ENCODE results near the gene ALKBH8.

The ALKBH8 gene

GRCh38 chr11:107496011-107496410 lies 69.5 kb downstream of the ALKBH8 start:
- DNase-seq (ENCODE audit: low spot score): no peak
- TF ChIP-seq, protein P1, sequence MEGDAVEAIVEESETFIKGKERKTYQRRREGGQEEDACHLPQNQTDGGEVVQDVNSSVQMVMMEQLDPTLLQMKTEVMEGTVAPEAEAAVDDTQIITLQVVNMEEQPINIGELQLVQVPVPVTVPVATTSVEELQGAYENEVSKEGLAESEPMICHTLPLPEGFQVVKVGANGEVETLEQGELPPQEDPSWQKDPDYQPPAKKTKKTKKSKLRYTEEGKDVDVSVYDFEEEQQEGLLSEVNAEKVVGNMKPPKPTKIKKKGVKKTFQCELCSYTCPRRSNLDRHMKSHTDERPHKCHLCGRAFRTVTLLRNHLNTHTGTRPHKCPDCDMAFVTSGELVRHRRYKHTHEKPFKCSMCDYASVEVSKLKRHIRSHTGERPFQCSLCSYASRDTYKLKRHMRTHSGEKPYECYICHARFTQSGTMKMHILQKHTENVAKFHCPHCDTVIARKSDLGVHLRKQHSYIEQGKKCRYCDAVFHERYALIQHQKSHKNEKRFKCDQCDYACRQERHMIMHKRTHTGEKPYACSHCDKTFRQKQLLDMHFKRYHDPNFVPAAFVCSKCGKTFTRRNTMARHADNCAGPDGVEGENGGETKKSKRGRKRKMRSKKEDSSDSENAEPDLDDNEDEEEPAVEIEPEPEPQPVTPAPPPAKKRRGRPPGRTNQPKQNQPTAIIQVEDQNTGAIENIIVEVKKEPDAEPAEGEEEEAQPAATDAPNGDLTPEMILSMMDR (IDR thresholded peaks at IDR 0.05; ENCODE audit: extremely low read depth, missing control alignments): no peak

GRCh38 chr11:107494055-107494454 lies 71.5 kb downstream of the ALKBH8 start:
- DNase-seq (ENCODE audit: low spot score): no peak

DNA sequence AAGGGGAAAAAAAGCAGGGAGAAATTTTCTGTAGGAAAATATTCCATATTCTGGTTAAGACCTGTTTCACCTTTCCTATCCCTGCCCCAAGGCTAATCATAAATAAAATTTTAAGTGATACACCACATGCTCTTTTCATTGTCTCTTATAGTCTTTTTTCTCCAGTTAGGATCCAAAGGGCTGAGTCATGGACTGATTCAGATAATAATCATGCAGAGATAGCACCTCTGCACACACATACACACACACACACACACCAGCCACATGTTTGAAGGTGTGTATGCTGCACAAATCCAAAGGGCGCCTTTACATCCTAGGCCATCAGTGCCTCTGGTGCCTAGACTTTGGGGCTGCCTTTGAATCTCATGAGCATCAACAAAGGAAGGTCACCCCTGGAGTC lies 72.4 kb downstream of the ALKBH8 start:
- no peak for DNase-seq (ENCODE audit: low spot score)
- TF ChIP-seq, protein P1 (IDR thresholded peaks at IDR 0.05; ENCODE audit: extremely low read depth, missing control alignments): no peak

More at GRCh38 chr11:107494055-107494454, 71.5 kb downstream of the ALKBH8 start:
- TF ChIP-seq, protein P1 (IDR thresholded peaks at IDR 0.05; ENCODE audit: extremely low read depth, missing control alignments): no peak

DNA sequence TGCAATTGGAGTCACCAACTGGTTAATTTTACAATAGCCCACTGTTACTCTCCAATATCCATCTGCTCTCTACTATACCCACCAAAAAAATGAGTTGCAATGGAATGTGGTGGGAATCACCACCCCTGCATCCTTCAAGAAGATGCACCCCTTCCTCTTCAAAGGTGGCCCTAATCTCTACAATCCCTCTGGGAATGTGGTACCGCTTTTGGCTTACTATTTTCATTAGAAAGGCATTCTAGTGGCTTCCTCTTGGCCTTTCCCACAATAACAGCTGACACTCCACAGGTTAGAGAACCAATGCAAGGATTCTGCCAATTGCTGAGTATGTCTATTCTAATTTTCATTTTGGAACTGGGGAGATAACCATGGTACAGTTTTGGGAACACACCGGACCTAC lies 74.7 kb downstream of the ALKBH8 start:
- TF ChIP-seq, protein P1 (IDR thresholded peaks at IDR 0.05; ENCODE audit: extremely low read depth, missing control alignments): no peak
- DNase-seq (ENCODE audit: low spot score): no peak

DNA sequence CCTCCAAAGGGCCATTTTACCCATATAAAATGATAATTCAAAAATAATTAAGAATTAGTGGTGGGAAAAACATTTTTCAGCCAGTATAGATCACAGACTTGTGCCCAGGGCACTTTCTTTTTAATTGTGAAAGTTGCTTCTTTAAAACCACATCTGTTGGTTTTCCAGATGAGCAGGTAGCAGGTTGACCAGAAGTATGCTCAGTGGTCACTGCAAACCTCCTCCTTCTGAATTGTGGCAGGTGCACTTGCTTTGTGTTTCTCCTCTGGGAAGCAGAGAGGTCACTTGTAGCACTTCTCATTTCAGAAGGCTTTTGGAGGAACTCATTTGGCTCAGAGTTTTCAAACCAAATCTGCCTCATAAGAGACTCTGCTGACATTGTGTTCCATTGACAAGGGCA lies 83.3 kb downstream of the ALKBH8 start:
- TF ChIP-seq, protein P1 (IDR thresholded peaks at IDR 0.05; ENCODE audit: extremely low read depth, missing control alignments): no peak

DNA sequence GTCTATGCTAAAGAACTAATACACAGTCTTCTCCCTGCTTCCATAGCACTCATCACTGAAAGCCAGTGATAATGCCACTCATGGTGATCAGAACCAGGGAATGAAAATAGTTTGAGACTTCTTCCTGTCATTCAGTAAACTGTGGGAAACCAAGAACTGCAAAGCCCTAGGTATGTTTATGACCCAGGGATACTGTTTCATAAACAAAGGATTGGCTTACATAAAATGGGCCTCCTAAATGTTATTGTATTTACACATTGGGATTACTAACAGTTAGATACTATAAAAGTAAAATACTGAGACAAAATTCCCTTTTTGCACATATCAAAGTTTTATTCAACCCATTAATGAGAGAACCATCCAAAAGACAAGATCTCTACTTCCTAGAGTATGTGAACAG lies 86.6 kb downstream of the ALKBH8 start:
- DNase-seq (ENCODE audit: low spot score): no peak
- TF ChIP-seq, protein P1 (IDR thresholded peaks at IDR 0.05; ENCODE audit: extremely low read depth, missing control alignments): no peak

More for the DNA sequence above, 83.3 kb downstream of the ALKBH8 start:
- DNase-seq (ENCODE audit: low spot score): no peak

DNA sequence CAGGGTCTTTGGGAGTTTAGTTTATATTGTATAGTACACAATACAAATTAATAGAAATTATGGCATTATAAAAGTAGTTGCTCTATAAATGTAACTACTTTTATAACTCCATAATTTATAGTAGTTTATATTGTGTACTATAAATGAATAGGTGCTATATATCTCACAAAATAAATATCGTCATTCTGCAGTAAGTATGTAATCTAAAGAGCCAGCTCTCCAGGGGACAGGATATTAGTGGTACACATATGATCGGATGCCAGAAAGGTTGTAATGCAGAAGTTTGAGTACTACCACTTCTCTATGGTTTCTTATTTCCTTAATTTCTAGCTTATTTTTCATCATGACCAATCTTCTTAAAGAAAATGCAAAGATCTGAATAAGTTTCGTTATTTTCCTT lies 87.7 kb downstream of the ALKBH8 start:
- no peak for DNase-seq (ENCODE audit: low spot score)
- TF ChIP-seq, protein P1 (IDR thresholded peaks at IDR 0.05; ENCODE audit: extremely low read depth, missing control alignments): no peak

All from GM20000 (cell line).